HFFc6 (cell line): ENCODE data around the gene GRIK4. TPM values are rescaled to one million over a fixed set of nuclear protein-coding genes. Genes with fewer than 3 reads are reported as not detected.

ENCODE experiments used
- DNase-seq: peaks from one replicate; pipeline ENCODE4 v3.0.0-alpha.2; 2018
- H3K27ac Mint-ChIP-seq: 2 replicates; pipeline ENCODE4 v1.8.0; 2020; ENCODE audit warnings: mild to moderate bottlenecking, mixed read lengths
- H3K27me3 Mint-ChIP-seq: 2 replicates; pipeline ENCODE4 v1.8.0; 2021; ENCODE audit warnings: mild to moderate bottlenecking, moderate library complexity, mixed read lengths; ENCODE audit not compliant: insufficient read depth
- H3K36me3 Mint-ChIP-seq: 2 replicates; pipeline ENCODE4 v1.8.0; 2021; ENCODE audit warnings: low read depth, mixed read lengths
- H3K4me1 Mint-ChIP-seq: 2 replicates; pipeline ENCODE4 v1.8.0; 2020; ENCODE audit warnings: low read depth, mixed read lengths
- H3K4me3 Mint-ChIP-seq: 2 replicates; pipeline ENCODE4 v1.8.0; 2020; ENCODE audit warnings: mild to moderate bottlenecking, moderate library complexity, mixed read lengths
- H3K9me3 Mint-ChIP-seq: 2 replicates; pipeline ENCODE4 v1.8.0; 2020; ENCODE audit warnings: mild to moderate bottlenecking, mixed read lengths
- total RNA-seq, 6 experiments: library from RNA; stranded (reverse); fragmentation: NEBNext Ultra II Directional; extraction: Animal tissue kit (Norgen Biotek cat#: 25700); gene quantifications; 2 replicates in 1 of 6; 3 replicates in 5 of 6; pipeline ENCODE4 v1.2.3, GENCODE V29; 2021
- TF ChIP-seq, protein P1 (sequence below): fragments of 200-600 bp; sonication (generic); IDR thresholded peaks from 2 replicates; pipeline ENCODE4 v1.5.0; 2021; ENCODE audit warnings: antibody characterized with exemption, mild to moderate bottlenecking

The GRIK4 gene
- total RNA-seq, 6 experiments from 2014 or later, result not detected

GRCh38 chr11:120795185-120795584 lies 283.6 kb downstream of the GRIK4 start:
- Mint-ChIP-seq H3K36me3 (no peaks in the 10 kb centered on the region), H3K9me3 (no peaks in the 10 kb centered on the region), H3K27me3 (peaks cover 30% of the 10 kb centered on the region), H3K27ac (no peak overlapping the region), H3K4me1 (no peaks in the 10 kb centered on the region), H3K4me3 (no peak overlapping the region)
- no peak for DNase-seq
- TF ChIP-seq, protein P1, sequence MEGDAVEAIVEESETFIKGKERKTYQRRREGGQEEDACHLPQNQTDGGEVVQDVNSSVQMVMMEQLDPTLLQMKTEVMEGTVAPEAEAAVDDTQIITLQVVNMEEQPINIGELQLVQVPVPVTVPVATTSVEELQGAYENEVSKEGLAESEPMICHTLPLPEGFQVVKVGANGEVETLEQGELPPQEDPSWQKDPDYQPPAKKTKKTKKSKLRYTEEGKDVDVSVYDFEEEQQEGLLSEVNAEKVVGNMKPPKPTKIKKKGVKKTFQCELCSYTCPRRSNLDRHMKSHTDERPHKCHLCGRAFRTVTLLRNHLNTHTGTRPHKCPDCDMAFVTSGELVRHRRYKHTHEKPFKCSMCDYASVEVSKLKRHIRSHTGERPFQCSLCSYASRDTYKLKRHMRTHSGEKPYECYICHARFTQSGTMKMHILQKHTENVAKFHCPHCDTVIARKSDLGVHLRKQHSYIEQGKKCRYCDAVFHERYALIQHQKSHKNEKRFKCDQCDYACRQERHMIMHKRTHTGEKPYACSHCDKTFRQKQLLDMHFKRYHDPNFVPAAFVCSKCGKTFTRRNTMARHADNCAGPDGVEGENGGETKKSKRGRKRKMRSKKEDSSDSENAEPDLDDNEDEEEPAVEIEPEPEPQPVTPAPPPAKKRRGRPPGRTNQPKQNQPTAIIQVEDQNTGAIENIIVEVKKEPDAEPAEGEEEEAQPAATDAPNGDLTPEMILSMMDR, result no peak

DNA sequence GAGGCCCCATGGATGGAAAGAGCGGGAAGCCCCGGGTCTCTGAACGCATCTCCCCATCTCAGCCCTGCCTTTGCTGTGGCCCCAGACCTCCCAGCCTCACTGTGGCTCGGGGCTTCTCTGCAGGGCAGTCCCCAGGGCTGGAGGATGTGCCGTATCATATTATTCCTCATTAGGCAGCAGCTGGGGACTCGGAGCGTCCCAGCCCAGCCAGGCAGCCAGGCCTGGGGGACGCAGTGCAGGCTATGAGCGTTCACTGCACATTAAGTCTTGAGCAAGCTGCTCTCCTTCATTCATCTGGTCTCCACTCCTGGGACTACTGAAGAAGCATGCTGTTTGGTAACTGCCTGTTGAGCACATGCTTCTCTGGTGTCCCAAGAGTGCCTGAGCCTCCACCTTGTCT lies 285.6 kb downstream of the GRIK4 start:
- TF ChIP-seq, protein P1, result no peak
- no peaks in the 10 kb centered on the region for H3K4me1 Mint-ChIP-seq
- H3K27me3 Mint-ChIP-seq, result peaks cover 34% of the 10 kb centered on the region
- H3K36me3 Mint-ChIP-seq, result no peaks in the 10 kb centered on the region
- DNase-seq, result no peak
- H3K9me3 Mint-ChIP-seq, result no peaks in the 10 kb centered on the region
- H3K4me3 Mint-ChIP-seq, result no peak overlapping the region
- H3K27ac Mint-ChIP-seq, result no peak overlapping the region

GRCh38 chr11:120798854-120799253 lies 287.3 kb downstream of the GRIK4 start:
- no peak overlapping the region for H3K27ac Mint-ChIP-seq
- H3K9me3 Mint-ChIP-seq, result no peaks in the 10 kb centered on the region
- no peaks in the 10 kb centered on the region for H3K36me3 Mint-ChIP-seq
- TF ChIP-seq, protein P1, result no peak
- peaks cover 36% of the 10 kb centered on the region for H3K27me3 Mint-ChIP-seq
- H3K4me3 Mint-ChIP-seq, result no peak overlapping the region
- no peaks in the 10 kb centered on the region for H3K4me1 Mint-ChIP-seq
- no peak for DNase-seq

DNA sequence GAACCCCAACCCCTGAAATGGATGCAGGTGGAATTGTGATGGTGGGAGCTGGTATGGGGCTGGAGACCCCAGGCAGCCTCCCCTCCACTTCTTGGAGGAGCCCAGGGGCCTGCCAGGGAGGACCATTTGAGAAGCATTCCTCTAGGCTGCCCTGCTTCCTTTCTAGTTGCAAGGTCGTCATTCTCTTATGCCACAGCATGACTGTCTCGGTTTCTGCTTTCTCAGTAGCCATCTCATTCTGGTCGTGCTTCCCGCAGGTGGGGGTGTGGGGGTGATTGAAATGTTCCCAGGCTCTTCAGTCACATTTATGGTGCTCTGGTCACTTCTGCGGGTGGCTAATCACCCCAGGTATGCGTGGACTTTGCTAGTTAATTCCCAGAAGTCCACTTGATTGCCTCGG lies 288.7 kb downstream of the GRIK4 start:
- Mint-ChIP-seq H3K4me3 (no peak overlapping the region), H3K27me3 (peaks cover 38% of the 10 kb centered on the region), H3K36me3 (no peaks in the 10 kb centered on the region), H3K4me1 (no peaks in the 10 kb centered on the region), H3K27ac (no peak overlapping the region), H3K9me3 (no peaks in the 10 kb centered on the region)
- no peak for DNase-seq
- TF ChIP-seq, protein P1, result no peak

- DNase-seq, result no peak
- peaks cover 30% of the 10 kb centered on the region for H3K27me3 Mint-ChIP-seq
- TF ChIP-seq, protein P1, result peak; percentile 94
Measured at GRCh38 chr11:120801801-120802689, 290.5 kb downstream of the GRIK4 start.

More at GRCh38 chr11:120801801-120802689, 290.5 kb downstream of the GRIK4 start:
- peaks cover 5% of the 10 kb centered on the region for H3K4me1 Mint-ChIP-seq
- H3K27ac Mint-ChIP-seq, result no peak overlapping the region
- no peak overlapping the region for H3K4me3 Mint-ChIP-seq
- H3K9me3 Mint-ChIP-seq, result no peaks in the 10 kb centered on the region
- H3K36me3 Mint-ChIP-seq, result no peaks in the 10 kb centered on the region
